ENCODE data around the gene KDM6A.

Gene KDM6A

DNA sequence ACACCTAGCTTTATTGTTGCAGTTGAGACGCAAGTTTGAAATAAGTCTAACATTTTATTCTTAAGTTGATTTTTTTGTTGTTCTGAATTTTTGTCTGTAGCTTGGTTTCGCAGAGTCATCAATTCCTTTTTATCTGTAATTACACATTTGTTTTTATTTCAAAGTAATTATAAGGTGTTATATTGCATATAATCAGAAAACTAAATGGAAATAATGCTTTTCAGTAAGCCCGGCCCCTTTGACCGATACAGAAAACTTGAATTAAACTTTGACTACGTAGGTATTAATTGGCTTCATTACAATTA is 2.1 kb downstream of the KDM6A start:
- Histone ChIP-seq H3K27me3 (ENCODE audit: insufficient read depth, low read depth) (no peaks in the 10 kb centered on the region), H4K20me1 (ENCODE audit: insufficient read depth) (no peaks in the 10 kb centered on the region; the same call in 1 of the 2 replicates), H3K36me3 (ENCODE audit: insufficient read depth) (no peaks in the 10 kb centered on the region), H3K79me2 (ENCODE audit: insufficient read depth, low read depth) (peaks cover 77% of the 10 kb centered on the region), H3K9ac (peak overlapping the region; percentile 97; the same call in 1 of the 2 replicates), H2AFZ (ENCODE audit: low read depth) (no peak overlapping the region), H3K4me3 (IDR thresholded peaks at IDR 0.05; ENCODE audit: insufficient read depth, low read depth, low read length) (no peak overlapping the region), H3K27ac (peak overlapping the region; percentile 96; the same call in 1 of the 2 replicates), H3K4me2 (peak overlapping the region; percentile 89), H3K4me1 (ENCODE audit: low read depth, poor library complexity, severe bottlenecking) (peaks cover 39% of the 10 kb centered on the region)
- TF ChIP-seq, protein P1, sequence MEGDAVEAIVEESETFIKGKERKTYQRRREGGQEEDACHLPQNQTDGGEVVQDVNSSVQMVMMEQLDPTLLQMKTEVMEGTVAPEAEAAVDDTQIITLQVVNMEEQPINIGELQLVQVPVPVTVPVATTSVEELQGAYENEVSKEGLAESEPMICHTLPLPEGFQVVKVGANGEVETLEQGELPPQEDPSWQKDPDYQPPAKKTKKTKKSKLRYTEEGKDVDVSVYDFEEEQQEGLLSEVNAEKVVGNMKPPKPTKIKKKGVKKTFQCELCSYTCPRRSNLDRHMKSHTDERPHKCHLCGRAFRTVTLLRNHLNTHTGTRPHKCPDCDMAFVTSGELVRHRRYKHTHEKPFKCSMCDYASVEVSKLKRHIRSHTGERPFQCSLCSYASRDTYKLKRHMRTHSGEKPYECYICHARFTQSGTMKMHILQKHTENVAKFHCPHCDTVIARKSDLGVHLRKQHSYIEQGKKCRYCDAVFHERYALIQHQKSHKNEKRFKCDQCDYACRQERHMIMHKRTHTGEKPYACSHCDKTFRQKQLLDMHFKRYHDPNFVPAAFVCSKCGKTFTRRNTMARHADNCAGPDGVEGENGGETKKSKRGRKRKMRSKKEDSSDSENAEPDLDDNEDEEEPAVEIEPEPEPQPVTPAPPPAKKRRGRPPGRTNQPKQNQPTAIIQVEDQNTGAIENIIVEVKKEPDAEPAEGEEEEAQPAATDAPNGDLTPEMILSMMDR (conservative IDR thresholded peaks at IDR 0.05; ENCODE audit: low read depth, low read length) = no peak

DNA sequence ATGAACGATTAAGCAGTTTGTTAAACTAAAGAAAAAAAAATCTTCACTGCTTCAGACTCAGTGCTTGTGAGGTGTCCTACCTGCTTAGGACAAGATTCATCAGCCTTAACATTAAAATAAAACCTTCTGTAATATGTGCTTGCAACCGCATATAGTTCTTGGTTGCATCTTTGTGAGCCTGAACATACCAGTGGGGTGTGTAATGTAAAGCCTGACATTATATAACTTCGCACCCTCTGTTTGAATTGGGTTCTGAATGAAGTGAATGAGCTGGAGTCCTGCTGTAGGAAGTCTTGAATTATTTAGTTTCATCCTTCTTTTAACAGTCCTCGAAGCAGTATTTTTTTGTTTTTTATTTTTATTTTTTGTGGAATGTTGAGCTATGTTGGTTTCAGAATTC is 3.1 kb downstream of the KDM6A start:
- H3K4me2 ChIP-seq = peak overlapping the region; percentile 89
- H2AFZ ChIP-seq (ENCODE audit: low read depth) = no peak overlapping the region
- peaks cover 38% of the 10 kb centered on the region for H3K4me1 ChIP-seq (ENCODE audit: low read depth, poor library complexity, severe bottlenecking)
- H3K9ac ChIP-seq = no peak overlapping the region; the same call in 1 of the 2 replicates
- H4K20me1 ChIP-seq (ENCODE audit: insufficient read depth) = no peaks in the 10 kb centered on the region; the same call in 1 of the 2 replicates
- no peaks in the 10 kb centered on the region for H3K36me3 ChIP-seq (ENCODE audit: insufficient read depth)
- H3K4me3 ChIP-seq (IDR thresholded peaks at IDR 0.05; ENCODE audit: insufficient read depth, low read depth, low read length) = no peak overlapping the region
- H3K27me3 ChIP-seq (ENCODE audit: insufficient read depth, low read depth) = no peaks in the 10 kb centered on the region
- no peak overlapping the region for H3K27ac ChIP-seq
- peaks cover 84% of the 10 kb centered on the region for H3K79me2 ChIP-seq (ENCODE audit: insufficient read depth, low read depth)
- TF ChIP-seq, protein P1 (conservative IDR thresholded peaks at IDR 0.05; ENCODE audit: low read depth, low read length) = no peak

DNA sequence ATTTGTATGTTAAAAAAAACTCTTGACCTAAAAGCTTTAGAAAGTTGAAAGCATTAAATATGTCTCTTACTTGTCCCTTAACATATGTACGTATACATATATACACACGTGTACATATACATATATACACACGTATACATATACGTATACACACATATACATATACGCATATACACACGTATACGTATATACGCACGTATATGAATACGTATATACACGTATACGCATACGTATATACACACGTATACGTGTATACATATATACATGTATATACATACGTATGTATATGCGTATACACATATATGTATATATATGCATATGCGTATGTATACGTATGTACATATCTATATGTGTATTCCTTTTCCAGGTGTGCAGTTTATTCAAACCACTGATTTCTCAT is 3.8 kb downstream of the KDM6A start:
- Histone ChIP-seq H3K36me3 (ENCODE audit: insufficient read depth) (no peaks in the 10 kb centered on the region), H3K4me1 (ENCODE audit: low read depth, poor library complexity, severe bottlenecking) (peaks cover 32% of the 10 kb centered on the region), H3K27me3 (ENCODE audit: insufficient read depth, low read depth) (no peaks in the 10 kb centered on the region), H3K79me2 (ENCODE audit: insufficient read depth, low read depth) (peaks cover 84% of the 10 kb centered on the region), H2AFZ (ENCODE audit: low read depth) (no peak overlapping the region), H3K4me2 (no peak overlapping the region), H3K27ac (no peak overlapping the region), H4K20me1 (ENCODE audit: insufficient read depth) (no peaks in the 10 kb centered on the region; the same call in 1 of the 2 replicates), H3K4me3 (IDR thresholded peaks at IDR 0.05; ENCODE audit: insufficient read depth, low read depth, low read length) (no peak overlapping the region), H3K9ac (no peak overlapping the region)
- TF ChIP-seq, protein P1 (conservative IDR thresholded peaks at IDR 0.05; ENCODE audit: low read depth, low read length) = no peak

DNA sequence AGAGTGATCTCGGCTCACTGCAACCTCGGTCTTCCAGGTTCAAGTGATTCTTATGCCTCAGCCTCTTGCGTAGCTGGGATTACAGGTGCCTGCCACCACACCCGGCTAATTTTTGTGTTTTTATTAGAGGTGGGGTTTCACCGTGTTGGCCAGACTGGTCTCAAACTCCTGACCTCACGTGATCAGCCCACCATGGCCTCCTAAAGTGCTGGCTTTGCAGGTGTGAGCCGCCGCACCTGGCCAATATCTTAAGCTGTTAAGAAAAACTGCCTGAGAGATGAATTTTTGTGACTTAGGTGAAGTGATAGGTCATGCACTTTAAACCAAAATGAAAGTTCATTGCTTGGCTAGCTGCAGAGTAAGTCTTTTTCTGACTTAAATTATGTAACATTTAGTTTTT is 5.8 kb downstream of the KDM6A start:
- Histone ChIP-seq H3K27me3 (ENCODE audit: insufficient read depth, low read depth) (no peaks in the 10 kb centered on the region), H4K20me1 (ENCODE audit: insufficient read depth) (no peaks in the 10 kb centered on the region; the same call in 1 of the 2 replicates), H3K4me1 (ENCODE audit: low read depth, poor library complexity, severe bottlenecking) (peaks cover 32% of the 10 kb centered on the region)

More for the DNA sequence above, 5.8 kb downstream of the KDM6A start:
- H3K4me2 ChIP-seq = no peak overlapping the region; the same call in 1 of the 2 replicates
- no peak overlapping the region for H3K27ac ChIP-seq
- peaks cover 98% of the 10 kb centered on the region for H3K79me2 ChIP-seq (ENCODE audit: insufficient read depth, low read depth)
- no peak overlapping the region for H3K9ac ChIP-seq
- H2AFZ ChIP-seq (ENCODE audit: low read depth) = no peak overlapping the region
- TF ChIP-seq, protein P1 (conservative IDR thresholded peaks at IDR 0.05; ENCODE audit: low read depth, low read length) = no peak
- no peak overlapping the region for H3K4me3 ChIP-seq (IDR thresholded peaks at IDR 0.05; ENCODE audit: insufficient read depth, low read depth, low read length)
- H3K36me3 ChIP-seq (ENCODE audit: insufficient read depth) = no peaks in the 10 kb centered on the region

All from KMS-11 (cell line).